Hepatocyte (in vitro differentiated cells): ENCODE measurements around the gene FANCD2. TPM values are rescaled to one million over a fixed set of nuclear protein-coding genes. Genes with fewer than 3 reads are reported as not detected.
A peak's percentile ranks its signal among the peaks of the same experiment; 100 is the strongest.

Experiments
- DNase-seq: peaks from one replicate; pipeline ENCODE4 v3.0.0-alpha.2; 2016; ENCODE audit warnings: low spot score
- H2AFZ ChIP-seq: fragments of 200-600 bp; sonication (generic); 2 replicates; pipeline ENCODE4 v1.6.0; 2016; ENCODE audit warnings: antibody characterized with exemption, mild to moderate bottlenecking
- H3K27ac ChIP-seq: fragments of 200-600 bp; sonication (generic); 2 replicates; pipeline ENCODE4 v1.5.1; 2016; ENCODE audit warnings: mild to moderate bottlenecking
- H3K27me3 ChIP-seq: fragments of 200-600 bp; sonication (generic); 2 replicates; pipeline ENCODE4 v1.6.1; 2016
- H3K36me3 ChIP-seq: fragments of 200-600 bp; sonication (generic); replicated peaks from 2 replicates; pipeline ENCODE4 v1.5.1; 2016; ENCODE audit warnings: low read depth; ENCODE audit not compliant: insufficient read depth
- H3K4me1 ChIP-seq: fragments of 200-600 bp; sonication (generic); 2 replicates; pipeline ENCODE4 v1.5.1; 2016; ENCODE audit warnings: mild to moderate bottlenecking, moderate library complexity; ENCODE audit not compliant: insufficient read depth
- H3K4me2 ChIP-seq: fragments of 200-600 bp; sonication (generic); 2 replicates; pipeline ENCODE4 v1.6.0; 2016
- H3K4me3 ChIP-seq: fragments of 200-600 bp; sonication (generic); 2 replicates; pipeline ENCODE4 v1.5.1; 2016; ENCODE audit warnings: mild to moderate bottlenecking
- H3K79me2 ChIP-seq: fragments of 200-600 bp; sonication (generic); 2 replicates; pipeline ENCODE4 v1.6.0; 2017; ENCODE audit warnings: mild to moderate bottlenecking
- H3K9me2 ChIP-seq: fragments of 200-600 bp; sonication (generic); replicated peaks from 2 replicates; pipeline ENCODE4 v1.6.0; 2017; ENCODE audit warnings: mild to moderate bottlenecking; ENCODE audit not compliant: insufficient read depth
- H3K9me3 ChIP-seq: fragments of 200-600 bp; sonication (generic); 2 replicates; pipeline ENCODE4 v1.5.1; 2016; ENCODE audit warnings: low read depth, mild to moderate bottlenecking
- H4K20me1 ChIP-seq: fragments of 200-600 bp; sonication (generic); 2 replicates; pipeline ENCODE4 v1.6.0; 2016; ENCODE audit warnings: mild to moderate bottlenecking; ENCODE audit not compliant: insufficient read depth, poor library complexity, severe bottlenecking
- CTCF ChIP-seq: fragments of 200-600 bp; sonication (generic); IDR thresholded peaks from 2 replicates; pipeline ENCODE4 v1.5.1; 2016; ENCODE audit warnings: antibody characterized with exemption, mild to moderate bottlenecking; ENCODE audit not compliant: poor library complexity
- EZH2 ChIP-seq: fragments of 200-600 bp; sonication (generic); IDR thresholded peaks from 2 replicates; pipeline ENCODE4 v1.6.1; 2016; ENCODE audit warnings: antibody characterized with exemption, mild to moderate bottlenecking, borderline replicate concordance
- EZH2phosphoT487 ChIP-seq: fragments of 200-600 bp; sonication (generic); IDR thresholded peaks from one replicate; pipeline ENCODE4 v1.6.1; 2018; ENCODE audit warnings: antibody characterized with exemption, mild to moderate bottlenecking, low read depth, moderate library complexity; ENCODE audit not compliant: unreplicated experiment, severe bottlenecking
- WGBS: methylation state at CpG from one replicate; pipeline ENCODE4 v1.1.6; 2016; ENCODE audit warnings: low lambda C conversion rate; ENCODE audit errors: missing lambda C conversion rate; 5-methylcytosine and 5-hydroxymethylcytosine counted together
- polyA plus RNA-seq: library from polyadenylated mRNA; unstranded; fragments of >200 nt; fragmentation: Nextera tagmentation; extraction: Ambion mirVana; gene quantifications from 2 replicates; pipeline ENCODE4 v1.2.1, GENCODE V29; 2016
- total RNA-seq: library from RNA; depleted of rRNA; stranded (reverse); fragments of >200 nt; gene quantifications from 2 replicates; pipeline ENCODE4 v1.2.3, GENCODE V29; 2014

Gene FANCD2
- total and polyA plus RNA-seq, 2 experiments from 2014 or later, result 5.3 to 8.8 TPM

- TF ChIP-seq EZH2phosphoT487 (no peak), CTCF (no peak), EZH2 (no peak)
- no peak overlapping the region for H3K4me3 ChIP-seq
- H3K9me3 ChIP-seq, result no peaks in the 10 kb centered on the region
- H3K4me2 ChIP-seq, result no peak overlapping the region
- DNase-seq, result no peak
- WGBS, result 98% methylated on average over 2 of the region's 2 CpGs
- H3K9me2 ChIP-seq, result no peaks in the 10 kb centered on the region
- H3K27ac ChIP-seq, result no peak overlapping the region
- peaks cover 5% of the 10 kb centered on the region for H3K4me1 ChIP-seq
- H3K79me2 ChIP-seq, result peaks cover 42% of the 10 kb centered on the region
- no peaks in the 10 kb centered on the region for H3K36me3 ChIP-seq
- H4K20me1 ChIP-seq, result no peaks in the 10 kb centered on the region
- H3K27me3 ChIP-seq, result no peaks in the 10 kb centered on the region
- H2AFZ ChIP-seq, result no peak overlapping the region
Measured at GRCh38 chr3:9980251-9980650, 46.0 kb upstream of the FANCD2 start.

GRCh38 chr3:9986230-9986725 lies 40.0 kb upstream of the FANCD2 start:
- Histone ChIP-seq H3K9me3 (no peaks in the 10 kb centered on the region), H3K36me3 (no peaks in the 10 kb centered on the region), H3K4me3 (peak overlapping the region; percentile 89), H3K27ac (peak overlapping the region; percentile 74), H3K9me2 (no peaks in the 10 kb centered on the region), H3K27me3 (no peaks in the 10 kb centered on the region), H3K4me2 (peak overlapping the region; percentile 96), H2AFZ (peak overlapping the region; percentile 80), H3K4me1 (peaks cover 13% of the 10 kb centered on the region), H4K20me1 (no peaks in the 10 kb centered on the region), H3K79me2 (peaks cover 60% of the 10 kb centered on the region)
- no peak for TF ChIP-seq EZH2
- TF ChIP-seq EZH2phosphoT487, result no peak
- no peak for TF ChIP-seq CTCF
- peak; percentile 12 for DNase-seq
- WGBS, result 2% methylated on average over 17 of the region's 17 CpGs

- Histone ChIP-seq H3K79me2 (peaks cover 3% of the 10 kb centered on the region), H4K20me1 (no peaks in the 10 kb centered on the region), H3K4me1 (no peaks in the 10 kb centered on the region), H3K36me3 (no peaks in the 10 kb centered on the region), H2AFZ (no peak overlapping the region), H3K27ac (no peak overlapping the region), H3K9me2 (no peaks in the 10 kb centered on the region), H3K9me3 (no peaks in the 10 kb centered on the region), H3K4me3 (no peak overlapping the region), H3K4me2 (no peak overlapping the region), H3K27me3 (no peaks in the 10 kb centered on the region)
- TF ChIP-seq EZH2, result no peak
- no peak for TF ChIP-seq EZH2phosphoT487
- TF ChIP-seq CTCF, result no peak
- 97% methylated on average over 10 of the region's 10 CpGs for WGBS
- DNase-seq, result no peak
Measured at GRCh38 chr3:9994086-9994844, 32.0 kb upstream of the FANCD2 start.
